HEK293T (cell line): ENCODE measurements around the gene GDF2.

Source experiments
- ARNT ChIP-seq: fragments of 450-650 bp; IDR thresholded peaks from 2 replicates; pipeline ENCODE4 v1.6.1; 2017; ENCODE audit warnings: mild to moderate bottlenecking
- BHLHE40 ChIP-seq: fragments of 450-650 bp; IDR thresholded peaks from 2 replicates; pipeline ENCODE4 v1.6.1; 2016; ENCODE audit warnings: mild to moderate bottlenecking, moderate library complexity, borderline replicate concordance
- CTBP1 ChIP-seq: fragments of 450-650 bp; IDR thresholded peaks from 2 replicates; pipeline ENCODE4 v1.6.1; 2016; ENCODE audit warnings: borderline replicate concordance
- ELF4 ChIP-seq: fragments of 450-650 bp; IDR thresholded peaks from 2 replicates; pipeline ENCODE4 v1.6.1; 2017; ENCODE audit warnings: antibody characterized with exemption
- FOXK2 ChIP-seq: fragments of 450-650 bp; IDR thresholded peaks from 2 replicates; pipeline ENCODE4 v1.6.1; 2016; ENCODE audit warnings: mild to moderate bottlenecking
- FOXM1 ChIP-seq: fragments of 450-650 bp; IDR thresholded peaks from 2 replicates; pipeline ENCODE4 v1.6.1; 2017; ENCODE audit warnings: mild to moderate bottlenecking, borderline replicate concordance
- LEF1 ChIP-seq: fragments of 450-650 bp; IDR thresholded peaks from 2 replicates; pipeline ENCODE4 v1.6.1; 2017; ENCODE audit warnings: mild to moderate bottlenecking, borderline replicate concordance
- NFRKB ChIP-seq: fragments of 450-650 bp; IDR thresholded peaks from 2 replicates; pipeline ENCODE4 v1.6.1; 2016; ENCODE audit warnings: mild to moderate bottlenecking, moderate library complexity
- SP1 ChIP-seq: fragments of 450-650 bp; IDR thresholded peaks from 2 replicates; pipeline ENCODE4 v1.6.1; 2017
- TARDBP ChIP-seq: fragments of 450-650 bp; IDR thresholded peaks from 2 replicates; pipeline ENCODE4 v1.6.1; 2016
- ZNF384 ChIP-seq: fragments of 450-650 bp; IDR thresholded peaks from 2 replicates; pipeline ENCODE4 v1.6.1; 2016

GRCh38 chr10:47314416-47314970 lies 7.8 kb upstream of the GDF2 start:
- TF ChIP-seq SP1, result no peak
- TF ChIP-seq BHLHE40, result no peak
- no peak for TF ChIP-seq FOXM1
- no peak for TF ChIP-seq FOXK2
- TF ChIP-seq NFRKB, result no peak
- TF ChIP-seq LEF1, result no peak
- no peak for TF ChIP-seq ARNT
- TF ChIP-seq ELF4, result no peak
- TF ChIP-seq TARDBP, result no peak
- no peak for TF ChIP-seq CTBP1
- TF ChIP-seq ZNF384, result no peak
